Stimulated activated CD8-positive, alpha-beta memory T cell treated with anti-CD3 and anti-CD28 coated beads, Interleukin-7, amount 100 ng/mL, for 4 hours (primary cell): ENCODE results near the gene PRR23C.

Source experiments
- DNase-seq, 2 donors: peaks; one replicate each; pipeline ENCODE4 v3.0.0-alpha.2; 2020; ENCODE audit warnings: low read depth in 2 of 2

Gene PRR23C

GRCh38 chr3:139005356-139005993 lies 39.2 kb downstream of the PRR23C start:
- no peak for DNase-seq

- DNase-seq, result no peak
These were observed 49.0 kb downstream of the PRR23C start for GRCh38 chr3:138995706-138996105.
